Stimulated activated CD4-positive, alpha-beta T cell treated with anti-CD3 and anti-CD28 coated beads, Interleukin-15, amount 100 ng/mL, for 48 hours (primary cell): Measurements from ENCODE around the gene ZNF708.
"Not testable (repeated sequence)": the region's sequence is repeated elsewhere in the genome, so short reads cannot be mapped to it uniquely, and the experiment has no call there.

ENCODE experiments used
- DNase-seq, 2 donors: peaks; one replicate each; pipeline ENCODE4 v3.0.0-alpha.2; 2020; ENCODE audit warnings: low read depth in 2 of 2

Gene ZNF708

DNA sequence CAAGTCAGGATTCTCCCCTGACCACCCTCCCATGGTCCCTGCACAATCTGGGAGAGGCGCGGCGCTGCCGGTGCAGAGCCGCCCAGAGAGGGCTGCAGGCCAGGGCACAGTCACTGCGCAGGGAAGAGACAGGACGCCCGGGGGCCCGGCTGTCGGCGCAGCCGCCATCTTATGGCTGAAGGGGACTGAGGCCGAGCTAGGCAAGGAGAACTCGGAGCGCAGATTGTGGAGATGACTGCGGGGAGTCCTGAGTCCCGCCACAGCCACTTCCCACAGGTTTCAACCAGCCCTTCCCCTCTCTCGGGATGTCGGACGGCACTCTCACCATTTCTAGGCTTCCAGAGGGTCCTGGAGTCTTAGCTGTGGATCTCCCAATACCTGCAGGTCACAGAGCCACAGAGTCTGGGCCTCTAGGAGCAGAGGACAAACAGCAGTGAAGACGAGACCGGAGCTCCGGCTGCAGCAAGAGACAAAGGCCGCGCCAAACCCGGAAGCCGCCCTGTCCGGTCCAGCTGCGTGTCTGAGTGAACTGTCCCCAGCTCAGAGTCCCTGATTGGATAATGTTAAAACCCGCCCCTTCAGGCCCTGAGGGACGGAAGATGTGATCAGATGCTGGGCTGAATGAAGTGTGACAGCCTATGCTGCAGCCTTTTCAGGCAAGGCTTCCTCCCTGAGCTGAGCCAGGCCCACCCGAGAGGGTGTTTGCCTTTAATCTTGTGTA, at the start of gene ZNF708:
ZNF708 (minus strand) TSS at position 526 of the 721 bp plus-strand sequence; CDS start at position 328, 198 bp downstream.
- peak; percentile 68 to 73 for DNase-seq

DNA sequence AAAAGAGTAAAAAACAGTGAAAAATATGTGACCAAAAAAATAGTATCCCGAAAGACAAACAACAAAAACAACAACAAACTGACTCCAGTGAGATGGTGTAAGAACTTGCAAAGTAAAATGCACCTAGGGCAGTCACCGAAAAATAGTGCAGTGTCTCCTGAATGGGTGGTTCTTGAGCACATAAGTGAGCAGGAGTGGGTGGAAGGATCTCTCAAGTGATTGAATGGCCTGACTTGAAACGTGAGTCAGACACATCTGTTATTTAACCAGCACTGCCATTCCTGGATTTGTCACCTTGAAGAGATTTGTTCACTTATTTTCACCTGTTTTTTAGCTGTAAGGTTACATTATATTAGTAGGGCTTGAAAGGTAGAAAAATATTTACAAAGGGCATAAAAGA, 33.1 kb upstream of the ZNF708 start:
- DNase-seq, result no peak

DNA sequence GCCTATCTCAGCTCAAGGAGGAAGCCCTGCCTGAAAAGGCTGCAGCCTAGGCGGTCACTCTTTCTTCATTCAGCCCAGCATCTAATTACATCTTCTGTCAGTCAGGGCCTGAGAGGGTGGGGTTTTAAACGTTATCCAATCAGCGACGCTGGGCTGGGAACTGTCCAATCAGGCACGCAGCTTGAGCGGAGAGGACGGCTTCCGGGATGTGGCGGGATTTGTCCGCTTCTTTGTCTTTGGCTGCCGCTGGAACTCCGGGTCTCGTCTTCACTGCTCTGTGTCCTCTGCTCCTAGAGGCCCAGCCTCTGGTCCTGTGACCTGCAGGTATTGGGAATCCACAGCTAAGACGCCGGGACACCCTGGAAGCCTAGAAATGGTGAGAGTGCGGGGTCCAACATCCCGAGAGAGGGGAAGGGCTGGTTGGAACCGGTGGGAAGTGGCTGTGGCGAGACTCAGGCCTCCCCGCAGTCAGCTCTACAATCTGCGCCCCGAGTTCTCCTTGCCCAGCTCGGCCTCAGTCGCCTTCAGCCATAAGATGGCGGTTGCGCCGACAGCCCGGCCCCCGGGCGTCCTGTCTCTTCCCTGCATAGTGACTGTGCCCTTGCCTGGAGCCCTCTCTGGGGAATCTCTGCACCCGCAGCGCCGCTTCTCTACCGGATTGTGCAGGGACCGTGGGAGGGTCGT, 29.7 kb upstream of the ZNF708 start, which contains the start of gene ZNF738:
ZNF738 (plus strand) TSS at position 233 of the 684 bp plus-strand sequence; CDS start at position 374, 141 bp downstream.
- DNase-seq, result peak; percentile 78

DNA sequence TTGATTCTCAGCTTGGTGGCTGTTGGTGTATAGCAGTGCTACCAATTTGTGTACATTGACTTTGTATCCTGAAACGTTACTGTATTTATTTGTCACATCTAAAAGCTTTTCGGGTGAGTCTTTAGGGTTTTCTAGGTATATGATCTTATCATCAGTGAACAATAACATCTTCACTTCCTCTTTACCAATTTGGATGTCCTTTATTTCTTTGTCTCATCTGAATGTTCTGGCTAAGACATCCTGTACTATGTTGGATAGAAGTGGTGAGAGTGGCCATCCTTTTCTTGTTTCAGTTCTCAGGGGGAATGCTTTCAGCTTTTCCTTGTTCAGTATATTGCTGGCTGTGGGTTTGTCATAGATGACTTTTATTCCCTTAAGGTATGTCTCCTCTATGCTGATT, 23.6 kb upstream of the ZNF708 start:
- no peak for DNase-seq

DNA sequence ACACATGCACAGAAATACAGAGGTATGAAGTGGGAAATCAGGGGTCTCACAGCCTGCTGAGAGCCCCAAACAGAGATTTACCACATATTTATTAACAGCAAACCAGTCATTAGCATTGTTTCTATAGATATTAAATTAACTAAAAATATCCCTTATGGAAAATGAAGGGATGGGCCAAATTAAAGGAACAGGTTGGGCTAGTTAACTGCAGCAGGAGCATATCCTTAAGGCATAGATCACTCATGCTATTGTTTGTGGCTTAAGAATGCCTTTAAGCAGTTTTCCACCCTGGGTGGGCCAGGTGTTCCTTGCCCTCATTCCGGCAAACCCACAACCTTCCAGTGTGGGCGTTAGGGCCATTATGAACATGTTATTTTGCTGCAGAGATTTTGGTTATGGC, 15.6 kb upstream of the ZNF708 start:
- not testable (repeated sequence) for DNase-seq

DNA sequence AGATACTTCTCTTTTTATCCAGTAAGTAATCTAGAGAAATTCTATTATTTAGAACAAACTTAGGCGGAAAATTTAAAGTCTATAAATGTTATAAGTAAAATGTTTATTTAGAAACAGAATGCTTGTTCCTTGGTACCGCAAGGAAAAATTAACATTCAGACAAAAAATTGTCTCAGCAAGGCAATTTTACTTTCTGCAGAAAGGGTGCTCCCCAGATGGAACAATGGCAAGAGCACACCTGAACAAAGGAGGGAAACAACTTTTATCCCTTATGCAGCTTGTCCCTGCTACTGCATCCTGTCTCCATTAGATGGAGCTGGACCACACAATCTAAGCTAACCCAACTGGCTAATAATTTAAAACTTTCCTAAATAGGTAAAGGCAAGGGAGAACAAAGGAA, 6.5 kb upstream of the ZNF708 start:
- DNase-seq, result no peak

DNA sequence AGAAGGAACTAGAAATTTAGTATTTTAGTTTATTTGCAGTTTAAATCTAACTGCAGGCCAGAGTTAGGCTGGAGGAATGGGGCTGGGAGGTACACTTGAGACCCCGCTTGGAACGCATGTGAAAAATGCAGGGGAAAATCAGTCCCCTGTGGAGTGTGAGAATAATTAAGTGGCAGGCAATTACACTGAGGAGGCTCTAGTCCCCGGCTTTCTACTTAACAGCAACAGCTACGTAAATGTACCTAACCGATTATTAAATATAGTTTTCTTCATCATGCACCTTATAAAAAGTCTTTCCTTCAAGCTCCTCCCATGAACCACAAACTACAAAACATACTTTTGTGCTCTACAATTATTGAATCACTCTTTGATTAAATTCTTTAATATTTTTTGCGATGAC, 804 bp downstream of the ZNF708 start:
- no peak for DNase-seq

DNA sequence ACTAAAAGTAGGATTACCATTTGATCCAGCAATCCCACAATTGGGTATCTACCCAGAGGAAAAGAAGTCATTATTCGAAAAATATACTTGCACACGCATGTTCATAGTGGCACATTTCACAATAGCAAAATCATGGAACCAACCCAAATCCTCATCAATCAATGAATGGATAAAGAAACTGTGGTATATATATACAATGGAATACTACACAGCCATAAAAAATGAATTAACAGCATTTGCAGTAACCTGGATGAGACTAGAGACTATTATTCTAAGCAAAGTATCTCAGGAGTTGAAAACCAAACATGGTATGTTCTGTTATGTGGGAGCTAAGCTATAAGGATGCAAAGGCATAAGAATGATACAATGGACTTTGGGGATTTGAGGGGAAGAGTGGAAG, 3.0 kb downstream of the ZNF708 start:
- no peak for DNase-seq

DNA sequence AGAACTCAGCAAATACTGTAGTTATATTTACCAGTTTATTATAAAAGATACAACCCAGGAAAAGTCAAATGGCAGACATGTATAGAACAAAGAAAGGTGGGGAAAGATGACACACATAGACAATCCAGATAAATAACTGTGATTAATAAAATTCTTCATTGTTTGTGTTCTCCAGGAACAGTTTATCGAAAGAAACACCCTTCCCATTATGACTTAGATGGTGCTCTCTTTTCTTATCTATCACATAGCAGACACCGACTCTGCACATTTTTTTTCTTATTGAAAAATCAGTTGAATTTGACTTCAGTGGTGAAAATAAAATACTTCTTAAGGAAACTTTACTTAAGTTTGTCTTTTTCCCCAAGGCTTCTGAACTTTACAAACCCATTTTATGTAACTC, 6.2 kb downstream of the ZNF708 start:
- DNase-seq, result no peak

DNA sequence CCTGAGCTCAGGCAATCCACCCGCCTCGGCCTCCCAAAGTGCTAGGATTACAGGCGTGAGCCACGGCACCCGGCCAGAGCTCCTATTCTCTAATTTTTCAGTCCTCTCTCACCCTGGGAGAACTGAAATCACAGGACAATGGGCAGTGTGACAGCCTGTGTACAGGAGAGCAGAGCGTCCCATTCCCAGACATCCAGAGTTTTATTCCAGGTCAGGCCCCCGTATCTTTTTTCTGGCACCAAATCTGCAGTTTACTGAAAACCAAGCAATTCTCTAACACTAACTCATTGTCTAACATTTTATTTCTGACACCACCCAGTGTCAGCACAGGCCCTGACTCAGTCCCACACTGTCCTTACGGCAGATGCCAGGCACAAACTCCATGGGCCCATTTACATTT, 6.7 kb downstream of the ZNF708 start:
- DNase-seq, result no peak

DNA sequence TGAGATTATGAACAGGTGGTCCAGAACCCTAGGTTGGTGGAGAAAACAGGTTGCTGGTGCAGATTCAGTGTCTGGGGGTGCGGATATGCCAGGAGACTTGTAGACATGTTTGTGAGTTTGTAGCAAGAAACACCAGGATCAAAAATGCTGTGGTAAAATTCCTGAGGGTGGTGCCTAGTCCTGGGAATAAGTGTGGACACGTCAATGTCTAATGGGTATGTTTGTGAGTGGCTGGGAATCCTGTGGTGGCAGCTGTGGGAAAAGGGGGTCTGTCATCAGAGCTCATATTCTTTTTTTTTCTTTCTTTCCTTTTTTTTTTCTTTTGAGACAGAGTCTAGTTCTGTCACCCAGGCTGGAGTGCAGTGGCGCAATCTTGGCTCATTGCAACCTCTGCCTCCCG, 7.2 kb downstream of the ZNF708 start:
- DNase-seq, result no peak

DNA sequence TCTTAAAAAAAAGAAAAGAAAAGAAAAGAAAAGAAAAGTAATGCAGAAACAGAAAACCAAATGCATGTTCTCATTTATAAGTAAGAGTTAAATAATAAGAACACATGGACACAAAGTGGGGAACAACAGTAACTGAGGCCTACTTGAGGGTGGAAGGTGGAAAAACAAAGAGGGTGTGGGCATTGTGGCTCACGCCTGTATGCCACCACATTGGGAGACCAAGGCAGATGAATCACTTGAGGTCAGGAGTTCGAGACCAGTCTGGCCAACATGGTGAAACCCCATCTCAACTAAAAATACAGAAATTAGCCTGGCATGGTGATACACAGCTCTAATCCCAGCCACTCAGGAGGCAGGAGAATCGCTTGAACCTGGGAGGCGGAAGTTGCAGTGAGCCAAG, 8.1 kb downstream of the ZNF708 start:
- no peak for DNase-seq

DNA sequence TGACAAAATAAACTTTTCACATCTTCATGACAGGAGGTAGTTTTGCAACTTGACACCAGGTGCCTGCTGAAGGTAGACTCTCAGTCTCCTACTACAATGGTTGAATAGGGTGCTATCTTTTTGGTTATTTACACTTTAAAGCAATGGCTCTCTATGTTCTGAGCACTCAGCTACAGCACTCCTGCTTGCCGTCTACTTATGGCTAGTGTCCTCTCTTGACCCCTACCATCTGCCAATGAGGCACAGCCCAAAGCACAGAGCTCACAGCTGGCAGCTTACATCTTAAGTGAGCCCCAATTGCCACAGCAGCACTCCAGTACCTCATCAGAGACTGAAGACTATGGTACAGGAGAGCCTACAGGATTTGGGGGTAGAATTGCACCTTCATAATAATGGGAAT, 11.4 kb downstream of the ZNF708 start:
- no peak for DNase-seq

DNA sequence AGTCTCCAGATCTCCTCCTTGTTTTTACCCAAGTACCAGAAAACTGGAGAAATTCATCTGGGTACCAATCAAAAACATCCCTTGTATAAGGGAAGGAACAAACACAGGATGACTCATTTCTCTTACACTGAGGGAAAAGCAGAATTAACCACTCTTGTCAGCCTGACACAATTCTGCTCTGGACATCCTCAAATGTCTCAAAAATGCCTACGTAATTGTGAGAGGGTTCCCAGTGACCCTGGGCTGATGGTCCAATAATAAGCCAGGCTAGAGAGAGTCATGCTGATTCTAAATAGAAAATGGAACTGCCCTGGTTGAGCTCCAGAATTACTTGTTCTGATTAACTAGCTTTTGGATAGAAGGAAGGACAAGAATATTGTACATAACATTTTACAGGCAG, 14.5 kb downstream of the ZNF708 start:
- no peak for DNase-seq

DNA sequence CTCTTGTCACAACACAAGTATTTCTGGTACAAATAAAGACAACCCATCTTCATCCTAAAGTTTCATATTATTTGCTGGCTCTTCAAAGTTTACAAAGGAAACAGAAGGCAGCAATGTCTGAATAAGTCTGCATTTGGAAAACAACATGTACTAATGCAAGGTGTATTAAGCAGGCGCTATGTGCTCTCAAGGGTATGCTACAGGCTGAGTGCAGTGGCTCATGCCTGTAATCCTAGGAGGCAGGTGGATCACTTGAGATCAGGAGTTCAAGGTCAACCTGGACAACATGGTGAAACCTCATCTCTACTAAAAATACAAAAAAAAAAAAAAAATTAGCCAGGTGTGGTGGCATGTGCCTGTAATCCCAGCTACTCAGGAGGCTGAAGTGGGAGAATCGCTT, 16.4 kb downstream of the ZNF708 start:
- not testable (repeated sequence) for DNase-seq

DNA sequence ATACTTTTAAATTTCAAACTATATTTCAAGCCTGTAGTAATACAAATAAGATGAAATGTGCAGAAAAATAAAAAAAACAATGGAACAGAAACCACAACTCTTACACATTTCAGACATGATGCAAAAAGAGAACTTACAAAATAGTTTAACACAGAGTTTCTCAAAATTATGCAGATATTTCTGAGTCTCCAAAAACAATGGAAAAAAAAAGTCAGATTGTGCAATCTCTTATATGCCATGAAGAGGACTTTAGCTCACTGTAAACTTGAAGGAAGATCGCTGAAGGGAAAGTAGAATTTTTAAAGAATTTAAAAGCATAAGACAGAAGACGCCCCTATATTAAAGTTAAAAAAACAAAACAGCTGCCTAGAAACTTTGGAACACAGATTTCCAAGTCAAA, 20.4 kb downstream of the ZNF708 start:
- no peak for DNase-seq

DNA sequence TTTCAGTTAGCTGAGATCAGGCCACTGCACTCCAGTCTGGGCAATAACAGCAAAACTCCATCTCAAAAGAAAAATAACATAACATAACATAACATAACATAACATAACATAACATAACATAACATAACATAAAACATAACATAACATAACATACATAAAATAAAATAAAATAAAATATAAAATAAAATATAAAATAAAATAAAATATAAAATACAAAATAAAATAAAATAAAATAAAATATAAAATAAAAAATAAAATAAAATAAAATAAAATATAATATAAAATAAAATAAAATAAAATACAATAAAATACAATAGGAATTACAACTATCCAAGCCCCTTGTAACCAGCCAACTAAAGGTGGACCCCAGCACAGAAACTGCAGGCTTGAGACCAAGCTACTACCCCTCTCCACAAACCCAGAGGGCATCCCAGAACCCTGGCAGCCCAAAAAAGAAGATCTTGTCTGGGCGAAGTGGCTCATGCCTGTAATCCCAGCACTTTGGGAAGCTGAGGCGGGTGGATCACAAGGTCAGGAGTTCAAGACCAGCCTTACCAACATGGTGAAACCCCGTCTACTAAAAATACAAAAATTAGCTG, 22.2 kb downstream of the ZNF708 start:
- DNase-seq, result not testable (repeated sequence)

DNA sequence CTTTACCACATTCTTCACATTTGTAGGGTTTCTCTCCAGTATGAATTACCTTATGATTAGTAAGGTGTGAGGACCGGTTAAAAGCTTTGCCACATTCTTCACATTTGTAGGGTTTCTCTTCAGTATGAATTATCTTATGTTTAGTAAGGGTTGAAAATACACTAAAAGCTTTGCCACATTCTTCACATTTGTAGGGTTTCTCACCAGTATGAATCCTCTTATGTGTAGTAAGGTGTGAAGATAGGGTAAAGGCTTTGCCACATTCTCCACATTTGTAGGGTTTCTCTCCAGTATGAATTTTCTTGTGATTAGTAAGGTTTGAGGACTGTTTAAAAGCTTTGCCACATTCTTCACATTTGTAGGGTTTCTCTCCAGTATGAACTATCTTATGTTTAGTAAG, 35.4 kb downstream of the ZNF708 start:
- not testable (repeated sequence) for DNase-seq

DNA sequence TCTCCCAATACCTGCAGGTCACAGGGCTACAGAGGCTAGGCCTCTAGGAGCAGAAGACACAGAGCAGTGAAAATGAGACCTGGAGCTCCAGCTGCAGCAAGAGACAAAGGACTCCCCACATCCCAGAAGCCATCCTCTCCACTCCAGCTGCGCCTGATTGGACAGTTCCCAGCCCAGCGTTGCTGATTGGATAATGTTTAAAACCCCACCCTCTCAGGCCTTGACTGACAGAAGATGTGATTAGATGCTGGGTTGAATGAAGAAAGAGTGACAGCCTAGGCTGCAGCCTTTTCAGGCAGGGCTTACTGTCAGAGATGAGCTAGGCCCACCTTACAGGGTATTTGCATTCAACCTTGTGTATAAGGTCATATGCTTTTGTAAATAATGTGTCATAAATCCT, 59.4 kb downstream of the ZNF708 start:
- DNase-seq, result no peak

DNA sequence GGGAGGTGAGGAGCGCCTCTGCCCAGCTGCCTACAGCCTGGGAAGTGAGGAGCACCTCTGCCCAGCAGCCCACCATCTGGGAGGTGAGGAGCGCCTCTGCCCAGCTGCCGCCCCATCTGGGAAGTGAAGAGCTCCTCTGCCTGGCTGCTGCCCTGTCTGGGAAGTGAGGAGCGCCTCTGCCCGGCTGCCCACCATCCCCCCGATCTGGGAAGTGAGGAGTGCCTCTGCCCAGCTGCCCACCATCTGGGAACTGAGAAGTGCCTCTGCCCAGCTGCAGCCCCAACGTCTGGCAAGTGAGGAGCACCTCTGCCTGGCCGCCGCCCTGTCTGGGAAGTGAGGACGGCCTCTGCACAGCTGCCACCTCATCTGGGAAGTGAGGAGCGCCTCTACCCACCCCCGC, 64.3 kb downstream of the ZNF708 start:
- DNase-seq, result no peak

DNA sequence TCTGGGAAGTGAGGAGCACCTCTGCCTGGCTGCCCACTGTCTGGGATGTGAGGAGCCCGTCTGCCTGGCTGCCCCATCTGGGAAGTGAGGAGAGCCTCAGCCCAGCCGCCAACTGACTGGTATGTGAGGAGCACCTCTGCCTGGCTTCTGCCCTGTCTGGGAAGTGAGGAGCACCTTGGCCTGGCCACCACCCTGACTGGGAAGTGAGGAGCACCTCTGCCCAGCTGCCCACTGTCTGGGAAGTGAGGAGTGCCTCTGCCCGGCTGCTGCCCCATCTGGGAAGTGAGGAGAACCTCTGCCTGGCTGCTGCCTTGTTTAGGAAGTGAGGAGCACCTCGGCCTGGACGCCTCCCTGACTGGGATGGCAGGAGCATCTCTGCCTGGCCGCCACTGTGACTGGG, 64.8 kb downstream of the ZNF708 start:
- DNase-seq, result no peak

DNA sequence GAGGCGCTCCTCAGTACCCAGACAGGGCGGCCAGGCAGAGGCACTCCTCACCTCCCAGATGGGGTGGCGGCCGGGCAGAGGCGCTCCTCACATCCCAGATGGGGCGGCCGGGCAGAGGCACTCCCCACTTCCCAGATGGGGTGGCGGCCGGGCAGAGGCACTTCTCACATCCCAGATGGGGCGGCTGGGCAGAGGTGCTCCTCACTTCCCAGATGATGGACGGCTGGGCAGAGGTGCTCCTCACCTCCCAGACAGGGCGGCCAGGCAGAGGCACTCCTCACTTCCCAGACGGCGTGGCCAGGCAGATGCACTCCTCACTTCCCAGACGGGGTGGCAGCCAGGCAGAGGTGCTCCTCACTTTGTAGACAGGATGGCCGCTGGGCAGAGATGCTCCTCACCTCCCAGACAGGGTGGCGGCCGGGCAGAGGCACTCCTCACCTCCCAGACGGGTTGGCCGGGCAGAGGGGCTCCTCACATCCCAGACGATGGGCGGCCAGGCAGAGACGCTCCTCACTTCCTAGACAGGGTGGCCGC, 68.3 kb downstream of the ZNF708 start:
- not testable (repeated sequence) for DNase-seq
